ENCODE measurements around the gene CLDN1.
"Not testable (repeated sequence)": the region's sequence is repeated elsewhere in the genome, so short reads cannot be mapped to it uniquely, and the experiment has no call there.

Gene CLDN1

GRCh38 chr3:190289989-190290388 is 32.3 kb downstream of the CLDN1 start:
- DNase-seq, result no peak

DNA sequence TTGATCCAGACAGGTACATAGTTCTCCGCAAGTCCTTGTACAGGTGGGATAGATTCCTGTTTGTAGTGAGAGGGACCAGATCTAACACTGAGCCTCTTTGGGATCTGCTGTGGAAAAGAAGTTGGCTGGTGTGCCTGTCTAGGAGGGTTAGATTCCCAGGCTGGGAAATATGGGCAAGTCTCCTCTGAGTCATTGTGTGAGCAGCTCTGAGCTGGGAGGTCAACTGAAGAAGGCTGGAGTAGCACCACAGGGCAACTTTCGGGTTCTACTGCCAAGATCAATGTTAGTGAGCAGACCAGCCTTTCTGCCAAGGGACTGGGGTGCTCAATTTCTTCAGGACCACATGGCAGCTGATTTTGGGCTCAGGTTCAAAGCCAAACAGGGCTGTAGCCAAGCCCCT is 33.4 kb downstream of the CLDN1 start:
- no peak for DNase-seq

DNA sequence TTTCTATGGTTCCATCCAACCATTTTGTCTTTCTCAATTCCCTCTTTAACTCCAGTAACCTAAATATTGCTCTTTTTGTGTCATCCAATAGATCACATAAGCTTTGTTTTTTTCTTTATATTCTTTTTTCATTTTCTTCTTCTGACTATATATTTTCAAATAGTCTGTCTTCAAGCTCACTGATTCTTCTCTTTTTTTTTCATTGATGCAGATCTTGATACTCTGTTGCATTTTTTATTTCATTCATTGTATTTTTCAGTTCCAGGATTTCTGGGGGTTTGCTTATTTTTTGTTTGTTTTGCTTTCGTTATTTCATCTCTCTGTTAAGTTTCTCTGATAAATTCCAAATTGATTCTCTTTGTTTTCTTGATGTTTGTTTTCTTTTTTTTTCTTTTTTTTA is 36.2 kb downstream of the CLDN1 start:
- no peak for DNase-seq

- DNase-seq, result no peak
These were observed 40.8 kb downstream of the CLDN1 start for GRCh38 chr3:190281308-190282051.

DNA sequence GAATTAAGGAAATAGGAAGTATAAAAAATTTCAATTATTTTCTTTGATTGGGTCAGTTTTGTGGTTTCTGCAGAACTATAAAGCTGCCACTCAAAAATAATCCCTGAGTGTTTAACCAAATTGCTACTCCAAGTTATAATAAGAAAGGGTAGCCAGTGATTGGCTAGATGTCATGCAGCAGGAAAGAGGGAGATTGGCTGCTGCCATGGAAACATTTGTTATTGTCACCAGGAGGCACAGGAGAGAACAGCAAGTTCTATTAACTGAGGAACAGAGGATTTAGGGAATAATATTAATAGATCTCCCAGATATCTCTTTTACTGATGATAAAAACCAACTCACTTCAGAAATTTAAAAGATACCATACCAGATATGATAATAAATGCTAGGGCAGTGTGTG is 42.6 kb downstream of the CLDN1 start:
- DNase-seq, result no peak

- no peak for DNase-seq
These were observed 49.5 kb downstream of the CLDN1 start for GRCh38 chr3:190272747-190273146.

GRCh38 chr3:190269101-190269500 is 53.1 kb downstream of the CLDN1 start:
- DNase-seq, result no peak

DNA sequence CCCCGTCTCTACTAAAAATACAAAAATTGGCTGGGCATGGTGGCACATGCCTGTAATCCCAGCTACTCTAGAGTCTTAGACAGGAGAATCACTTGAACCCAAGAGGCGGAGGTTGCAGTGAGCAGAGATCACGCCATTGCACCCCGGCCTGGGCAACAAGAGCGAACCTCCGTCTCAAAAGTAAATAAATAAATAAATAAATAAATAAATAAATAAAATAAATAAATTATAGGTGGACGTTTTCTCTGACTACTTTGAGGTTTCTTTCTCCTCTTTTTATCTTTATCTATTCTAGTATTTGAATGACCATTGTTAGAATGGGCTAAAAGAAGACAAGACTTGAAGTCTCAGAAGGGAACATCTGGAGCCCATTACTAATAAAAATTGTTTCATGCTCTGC is 54.8 kb downstream of the CLDN1 start:
- DNase-seq, result not testable (repeated sequence)

GRCh38 chr3:190266913-190267290 is 55.3 kb downstream of the CLDN1 start:
- DNase-seq, result no peak

GRCh38 chr3:190266265-190266912 is 55.9 kb downstream of the CLDN1 start:
- DNase-seq, result no peak

DNA sequence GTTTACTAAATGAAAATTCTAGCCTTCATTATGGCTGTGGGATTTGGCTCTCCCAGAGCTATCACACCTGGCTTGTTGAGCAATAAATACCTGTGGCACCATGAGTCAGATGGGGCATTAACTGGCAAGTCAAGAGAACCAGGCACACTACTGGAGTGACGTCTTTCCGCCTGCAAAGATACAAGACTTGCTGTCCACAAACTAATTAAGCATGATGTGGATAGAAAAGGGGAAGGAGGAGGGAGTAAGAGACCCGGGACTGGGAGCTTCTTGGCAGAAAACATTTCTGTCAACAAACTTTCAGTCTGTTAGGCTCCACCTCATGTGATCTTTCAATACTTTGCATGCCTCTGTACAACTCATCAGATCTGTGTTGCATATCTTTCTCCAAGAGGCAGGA is 56.5 kb downstream of the CLDN1 start:
- no peak for DNase-seq

DNA sequence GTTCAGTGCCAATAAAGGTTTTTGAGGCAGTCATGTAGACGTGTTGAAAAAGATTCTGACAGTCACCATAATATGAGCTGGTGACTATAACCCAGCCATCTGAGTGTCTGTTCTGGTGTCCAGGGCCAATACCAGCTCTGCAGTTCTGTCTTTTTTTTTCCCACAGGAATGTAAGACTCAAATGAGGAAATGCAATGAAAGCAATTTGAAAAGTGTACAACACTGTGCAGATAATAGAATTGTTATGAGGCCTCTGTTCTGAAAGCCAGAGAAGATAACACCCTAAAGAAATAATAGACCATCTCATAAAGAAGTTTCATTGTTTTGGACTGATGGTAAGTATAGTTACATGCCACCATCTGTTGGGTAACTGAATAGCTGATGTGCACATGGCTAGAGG is 57.1 kb downstream of the CLDN1 start:
- no peak for DNase-seq

GRCh38 chr3:190261740-190262139 is 60.5 kb downstream of the CLDN1 start:
- DNase-seq, result no peak

DNA sequence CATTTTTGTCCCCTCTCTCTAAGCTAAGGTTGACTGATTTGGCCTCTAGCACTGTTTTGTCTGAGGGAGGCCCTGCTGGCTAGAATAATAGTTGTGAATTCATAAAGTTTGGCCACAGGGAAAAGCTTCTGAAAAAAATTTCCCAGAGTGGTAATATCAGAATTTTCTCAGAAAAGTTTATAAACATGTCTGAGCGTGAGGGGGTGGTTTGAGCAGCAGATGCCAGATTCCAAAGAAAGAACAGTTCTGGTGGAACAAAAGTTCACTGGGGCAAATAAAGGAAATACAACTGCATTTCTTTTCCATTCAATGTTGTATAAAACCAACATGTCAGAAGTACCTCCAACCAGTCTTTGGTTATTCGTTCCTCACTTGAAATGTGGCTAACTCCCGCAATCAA is 61.2 kb downstream of the CLDN1 start:
- DNase-seq, result no peak

DNA sequence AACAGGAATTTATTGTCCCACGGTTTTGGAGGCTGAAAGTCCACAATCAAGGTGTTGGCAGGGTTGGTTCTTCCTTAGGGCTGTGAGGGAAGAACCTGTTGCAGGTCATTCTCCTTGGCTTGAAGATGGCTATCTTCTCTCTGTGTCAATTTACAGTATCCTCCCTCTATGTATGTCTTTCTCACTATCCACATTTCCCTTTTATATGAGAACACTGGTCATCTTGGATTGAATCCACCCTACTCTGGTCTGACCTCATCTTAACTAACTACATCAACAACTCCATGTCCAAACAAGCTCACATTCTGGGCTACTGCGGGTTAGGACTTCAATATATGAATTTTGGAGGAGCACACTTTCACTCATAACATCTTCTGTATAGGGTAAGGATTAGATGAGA is 61.9 kb downstream of the CLDN1 start:
- DNase-seq, result no peak

GRCh38 chr3:190258634-190259033 is 63.6 kb downstream of the CLDN1 start:
- DNase-seq, result no peak
